GM18499 (cell line): ENCODE results near the gene NXNL1.

Experiments
- ATAC-seq: cut with Tn5 transposase; IDR thresholded peaks from one replicate; pipeline ENCODE4 v1.9.1; 2021; ENCODE audit warnings: moderate number of reproducible peaks; ENCODE audit not compliant: insufficient read depth, unreplicated experiment

The NXNL1 gene

DNA sequence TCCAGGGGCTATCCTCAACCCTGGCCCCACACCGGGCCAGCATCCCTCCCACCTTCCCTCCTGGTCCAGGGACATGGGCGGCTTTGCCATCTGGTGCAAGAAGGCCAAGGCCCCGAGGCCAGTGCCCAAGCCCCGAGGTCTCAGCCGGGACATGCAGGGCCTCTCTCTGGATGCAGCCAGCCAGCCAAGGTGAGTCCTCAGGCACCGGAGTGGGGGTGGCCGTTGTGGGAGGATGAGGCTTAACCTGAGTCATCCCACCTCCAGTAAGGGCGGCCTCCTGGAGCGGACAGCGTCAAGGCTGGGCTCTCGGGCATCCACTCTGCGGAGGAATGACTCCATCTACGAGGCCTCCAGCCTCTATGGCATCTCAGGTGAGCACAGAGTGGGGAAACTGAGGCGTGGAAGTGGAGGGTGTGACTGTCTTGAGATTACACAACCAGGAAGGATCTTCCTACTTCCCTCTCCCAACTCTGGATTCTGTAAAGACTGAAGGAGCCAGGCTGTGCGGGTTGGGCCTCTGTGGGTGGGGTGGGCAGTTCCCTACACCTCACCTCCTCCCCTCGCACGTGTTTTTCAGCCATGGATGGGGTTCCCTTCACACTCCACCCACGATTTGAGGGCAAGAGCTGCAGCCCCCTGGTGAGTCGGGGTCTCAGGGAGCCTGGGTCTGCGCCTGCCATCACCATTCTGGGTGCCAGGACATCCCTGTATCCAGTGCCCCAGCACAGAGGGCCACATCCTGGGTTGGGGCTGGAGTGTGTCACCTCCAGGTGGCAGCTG lies 37.1 kb downstream of the NXNL1 start:
- ATAC-seq = no peak

DNA sequence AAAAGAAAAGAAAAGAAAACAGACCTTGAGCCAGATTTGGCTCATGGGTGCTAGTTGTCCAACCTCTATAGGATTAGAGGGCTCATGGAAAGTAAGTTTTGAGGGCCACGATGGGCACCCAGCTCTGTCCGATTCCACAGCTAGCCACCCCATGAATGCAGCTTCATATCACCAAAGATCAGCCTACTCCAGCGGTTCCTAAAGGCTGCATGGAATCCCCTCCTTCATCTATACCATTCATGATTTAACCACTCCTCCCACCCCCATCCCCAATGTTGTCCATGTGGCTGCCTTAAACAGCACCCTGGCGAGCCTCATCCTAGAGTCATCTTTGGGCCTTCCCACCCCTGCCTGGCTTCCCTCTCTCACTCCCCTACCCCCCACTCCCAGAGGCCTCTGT lies 38.8 kb downstream of the NXNL1 start:
- no peak for ATAC-seq

DNA sequence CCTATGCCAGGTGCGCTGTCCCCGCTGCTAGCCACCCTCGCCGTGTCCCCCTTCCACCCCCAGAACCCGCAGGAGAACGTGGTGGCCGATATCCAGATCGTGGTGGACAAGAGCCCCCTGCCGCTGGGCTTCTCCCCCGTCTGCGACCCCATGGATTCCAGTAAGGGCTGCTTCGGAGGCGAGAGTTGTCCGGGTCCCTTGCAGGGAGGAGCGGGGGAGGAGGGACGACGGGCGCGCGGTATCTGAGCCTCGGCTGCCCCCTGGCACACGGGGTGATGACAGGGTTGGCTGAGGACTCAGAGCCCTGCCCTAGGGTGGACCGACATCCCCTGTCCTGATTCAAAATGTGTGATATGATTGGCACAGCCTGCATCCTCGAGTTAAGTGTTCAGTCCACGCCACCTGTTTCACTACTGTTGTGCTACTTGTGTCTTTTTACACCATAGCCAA lies 40.2 kb downstream of the NXNL1 start:
- no peak for ATAC-seq

DNA sequence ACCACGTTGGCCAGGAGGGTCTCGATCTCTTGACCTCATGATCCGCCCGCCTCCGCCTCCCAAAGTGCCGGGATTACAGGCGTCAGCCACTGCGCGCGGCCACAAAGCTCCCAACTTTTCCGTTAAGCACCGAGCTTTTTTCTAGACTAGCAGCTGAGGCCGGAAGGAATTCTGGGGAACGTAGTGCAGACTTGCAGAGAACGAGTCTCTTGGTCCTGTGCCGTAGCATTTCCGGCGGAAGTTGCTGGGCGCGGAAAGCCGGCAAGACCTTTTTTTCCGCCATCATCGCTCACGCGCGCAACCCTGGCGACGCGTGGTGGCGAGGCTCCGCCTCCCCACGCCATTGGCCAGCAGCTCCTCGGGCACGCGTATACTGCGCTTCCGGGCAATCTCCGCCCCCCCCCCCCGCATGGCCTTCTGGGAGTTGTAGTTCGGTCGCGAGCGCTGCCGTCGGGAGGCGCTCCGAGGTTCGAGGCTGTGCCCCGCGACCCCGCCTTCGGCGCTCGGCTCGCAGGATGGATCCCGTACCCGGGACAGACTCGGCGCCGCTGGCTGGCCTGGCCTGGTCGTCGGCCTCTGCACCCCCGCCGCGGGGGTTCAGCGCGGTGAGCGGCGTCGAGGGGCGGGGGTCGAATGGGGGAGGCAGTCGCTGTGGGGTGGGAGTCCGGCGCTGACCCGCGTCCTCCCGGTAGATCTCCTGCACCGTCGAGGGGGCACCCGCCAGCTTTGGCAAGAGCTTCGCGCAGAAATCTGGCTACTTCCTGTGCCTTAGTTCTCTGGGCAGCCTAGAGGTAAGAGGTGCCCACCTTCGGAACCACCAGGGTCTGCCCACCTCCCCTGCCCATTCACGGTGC lies 40.9 kb downstream of the NXNL1 start, which contains the start of gene MVB12A:
Gene MVB12A (plus strand): TSS at position 427 of the 854 bp plus-strand sequence. CDS start 89 bp downstream, at position 516.
- peak; percentile 50 for ATAC-seq

DNA sequence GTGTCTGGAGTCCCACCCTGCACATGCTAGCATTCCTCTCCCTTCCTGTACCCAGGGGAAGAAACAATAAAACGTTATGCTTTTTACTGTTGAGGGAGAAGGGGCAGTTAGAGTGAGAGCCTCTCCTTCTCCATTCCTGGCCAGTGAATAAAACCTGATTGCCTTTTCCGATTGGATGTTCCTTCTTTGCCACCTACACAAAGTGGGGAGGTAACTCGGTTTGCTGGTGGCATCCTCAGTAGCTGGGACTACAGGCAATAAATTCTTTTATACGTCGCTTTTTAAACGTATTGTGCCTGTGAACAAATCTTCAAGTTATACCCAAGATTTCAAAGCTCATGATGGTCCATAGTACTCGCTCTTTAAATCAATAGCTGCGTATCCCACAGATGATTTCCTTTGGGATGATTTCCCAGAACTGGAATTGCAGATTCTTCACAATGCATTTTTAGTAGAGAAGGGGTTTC lies 41.5 kb downstream of the NXNL1 start:
- ATAC-seq = no peak

DNA sequence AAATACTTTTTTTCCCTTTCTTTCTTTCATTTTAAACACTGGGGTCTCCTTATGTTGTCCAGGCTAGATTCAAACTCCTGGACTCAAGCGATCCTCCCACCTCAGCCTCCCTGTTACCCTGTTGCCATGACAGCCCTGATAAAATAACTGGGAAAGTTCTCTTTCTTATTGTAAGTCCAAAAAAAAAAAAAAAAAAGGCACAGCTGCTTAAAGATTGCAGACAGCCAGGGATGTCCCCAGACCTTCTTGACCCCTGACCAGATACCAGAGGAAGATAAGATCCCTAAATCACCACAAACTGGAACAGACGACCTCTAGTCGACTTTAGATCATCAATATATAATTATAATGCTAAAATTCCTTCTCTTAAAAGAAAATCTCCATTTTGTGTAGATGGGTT lies 42.0 kb downstream of the NXNL1 start:
- ATAC-seq = no peak

DNA sequence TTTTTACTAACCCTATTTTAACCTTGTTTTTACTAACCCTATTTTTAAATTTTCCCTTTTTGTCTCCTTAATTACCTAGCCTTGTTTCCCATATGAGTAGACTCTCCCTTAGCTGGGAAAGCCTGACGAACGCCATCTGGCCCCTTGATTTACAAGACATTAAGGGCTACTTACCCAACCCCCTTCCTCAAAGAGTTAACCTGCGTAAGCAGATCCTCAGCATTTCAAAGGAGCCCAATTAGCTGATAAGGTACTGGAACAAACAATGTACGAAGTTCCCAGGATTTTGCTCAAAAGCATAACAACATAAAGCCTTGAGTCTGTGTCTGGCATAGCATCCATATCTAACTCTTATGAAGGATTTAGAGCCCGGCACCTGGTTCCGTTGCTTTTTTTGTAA lies 45.6 kb downstream of the NXNL1 start:
- no peak for ATAC-seq

DNA sequence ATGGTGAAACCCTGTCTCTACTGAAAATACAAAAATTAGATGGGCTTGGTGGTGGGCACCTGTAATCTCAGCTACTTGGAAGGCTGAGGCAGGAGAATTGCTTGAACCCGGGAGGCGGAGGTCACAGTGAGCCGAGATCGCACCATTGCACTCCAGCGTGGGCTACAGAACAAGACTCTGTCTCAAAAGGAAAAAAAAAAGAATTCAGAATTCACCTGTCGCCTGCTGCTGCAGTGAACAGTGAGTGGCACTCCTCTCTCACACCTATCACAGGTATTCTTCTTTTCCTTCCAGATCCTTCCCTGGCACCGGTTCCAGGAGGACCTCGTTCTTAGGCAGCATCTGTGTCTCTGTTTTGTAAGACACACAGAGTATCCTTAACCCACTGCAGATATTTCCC lies 46.6 kb downstream of the NXNL1 start:
- ATAC-seq = no peak

DNA sequence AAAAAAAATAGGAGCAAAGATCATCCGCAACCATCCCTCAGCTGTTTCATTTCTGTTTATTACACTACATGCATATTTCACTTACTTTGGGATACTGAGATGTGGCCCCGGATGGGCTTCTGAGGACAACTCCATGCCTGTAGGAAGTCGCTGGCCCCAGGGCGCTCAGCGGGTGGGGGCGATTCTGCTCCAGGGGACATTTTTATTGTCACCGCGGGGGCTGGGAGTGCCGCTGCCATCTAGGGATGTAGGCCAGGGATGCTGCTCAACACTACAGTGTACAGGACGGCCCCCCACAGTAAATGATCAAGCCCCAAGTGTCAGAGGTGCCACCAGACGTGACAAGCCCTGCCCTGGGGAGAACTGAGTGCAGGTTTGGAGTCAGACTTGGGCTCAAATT lies 48.9 kb downstream of the NXNL1 start:
- no peak for ATAC-seq

DNA sequence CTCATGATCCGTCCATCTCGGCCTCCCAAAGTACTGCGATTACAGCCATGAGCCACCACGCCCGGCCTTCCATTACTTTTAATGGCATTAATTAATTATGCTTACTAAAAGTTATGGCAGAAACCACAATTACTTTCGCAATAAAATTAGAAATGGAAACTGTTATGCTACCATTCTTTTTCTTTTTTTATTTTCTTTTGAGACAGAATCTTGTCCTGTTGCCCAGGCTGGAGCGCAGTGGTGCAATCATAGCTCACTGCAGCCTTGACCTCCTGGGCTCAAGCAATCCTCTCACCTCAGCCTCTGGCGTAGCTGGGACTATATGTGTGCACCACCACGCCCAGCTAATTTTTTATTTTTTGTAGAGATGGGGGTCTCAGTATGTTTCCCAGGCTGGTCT lies 50.7 kb downstream of the NXNL1 start:
- no peak for ATAC-seq

DNA sequence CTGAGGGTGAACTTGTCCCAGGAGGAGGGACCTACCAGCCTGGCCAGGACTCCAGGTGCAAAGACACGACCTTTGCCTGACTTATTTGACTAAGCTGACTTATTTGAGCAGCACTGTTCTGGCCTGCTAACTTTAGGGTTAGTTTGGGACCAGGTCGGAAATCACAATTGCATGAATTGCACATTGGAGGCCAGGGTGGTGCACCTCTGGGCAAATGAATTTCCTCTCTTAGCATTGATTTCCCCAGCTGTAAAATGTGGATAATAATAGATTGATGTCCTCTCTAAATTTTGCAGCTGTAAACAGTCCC lies 53.9 kb downstream of the NXNL1 start:
- no peak for ATAC-seq

DNA sequence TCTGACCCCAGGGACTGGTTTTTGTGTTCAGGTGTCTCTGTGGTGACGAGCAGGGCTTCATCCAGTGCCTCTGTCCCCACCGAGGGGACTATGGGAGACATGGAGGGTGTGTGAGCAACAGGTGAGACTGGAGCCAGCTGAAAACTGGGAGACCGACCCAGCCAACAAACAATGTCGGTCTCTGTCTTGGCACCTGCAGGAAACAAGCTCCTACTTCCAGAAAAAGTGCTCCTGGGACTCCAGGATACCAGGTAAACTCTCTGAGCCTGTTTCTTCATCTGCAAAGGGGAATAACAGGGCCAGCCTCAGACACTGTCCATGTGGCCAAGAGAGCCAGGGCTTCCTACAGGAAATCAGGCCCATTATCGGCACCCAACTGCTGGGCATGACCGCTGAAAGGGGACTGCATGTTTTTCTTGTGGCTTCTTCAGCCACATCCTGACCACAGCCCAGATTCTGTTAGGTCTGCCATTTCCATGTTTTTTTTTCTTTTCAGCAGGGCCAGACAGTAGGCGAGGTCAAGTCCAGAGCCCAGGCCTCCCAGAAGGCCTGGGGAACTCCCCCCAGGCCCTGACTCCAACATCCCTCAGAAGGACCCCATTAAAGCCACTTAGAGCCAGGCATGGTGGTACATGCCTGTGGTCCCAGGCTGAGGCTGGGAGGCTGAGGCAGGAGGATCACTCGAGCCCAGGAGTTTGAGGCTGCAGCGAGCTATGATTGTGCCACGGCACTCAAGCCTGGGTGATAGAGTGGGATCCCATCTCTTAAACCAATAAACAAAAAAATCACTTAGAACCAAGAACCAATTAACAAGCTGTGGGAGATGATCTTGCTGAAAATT lies 54.5 kb downstream of the NXNL1 start:
- no peak for ATAC-seq
